ENCODE data around the gene CACNA1C. TPM values are rescaled to one million over a fixed set of nuclear protein-coding genes. Genes with fewer than 3 reads are reported as not detected.

CACNA1C gene
- total RNA-seq, 1 donor from 2014 or later, result 102 TPM

GRCh38 chr12:2283480-2283879 lies 230.7 kb downstream of the CACNA1C start:
- Histone ChIP-seq H3K27me3 (no peaks in the 10 kb centered on the region), H3K9me3 (no peaks in the 10 kb centered on the region), H3K4me3 (peak overlapping the region in 1 of 2 donors; percentile 6), H3K27ac (peak overlapping the region; percentile 35 to 77), H3K36me3 (no peaks in the 10 kb centered on the region), H3K4me1 (peaks cover 9 to 58% of the 10 kb centered on the region in 2 donors)
- DNase-seq (ENCODE audit: low spot score in 2 of 2), result peak in 1 of 2 donors; percentile 57
- intact Hi-C loops (cut with DNase I), result no loop called here
- no peak for TF ChIP-seq CTCF (IDR thresholded peaks at IDR 0.05)

GRCh38 chr12:2283916-2284315 lies 231.1 kb downstream of the CACNA1C start:
- Histone ChIP-seq H3K9me3 (no peaks in the 10 kb centered on the region), H3K4me1 (peaks cover 9 to 61% of the 10 kb centered on the region in 2 donors), H3K4me3 (peak overlapping the region in 1 of 2 donors; percentile 6), H3K27ac (peak overlapping the region; percentile 35 to 77), H3K27me3 (no peaks in the 10 kb centered on the region), H3K36me3 (no peaks in the 10 kb centered on the region)
- no peak for TF ChIP-seq CTCF (IDR thresholded peaks at IDR 0.05)
- intact Hi-C loops (cut with DNase I), result loop anchor here (2.0 kb wide), 1 partner anchor 15 kb away; no protein-coding TSS in a partner anchor
- no peak for DNase-seq (ENCODE audit: low spot score in 2 of 2)

GRCh38 chr12:2284321-2284813 lies 231.6 kb downstream of the CACNA1C start:
- intact Hi-C loops (cut with DNase I), result loop anchor here (2.0 kb wide), 1 partner anchor 16 kb away; no protein-coding TSS in a partner anchor
- Histone ChIP-seq H3K27ac (peak overlapping the region; percentile 35 to 77), H3K4me3 (peak overlapping the region in 1 of 2 donors; percentile 6), H3K36me3 (no peaks in the 10 kb centered on the region), H3K27me3 (no peaks in the 10 kb centered on the region), H3K9me3 (no peaks in the 10 kb centered on the region), H3K4me1 (peaks cover 9 to 65% of the 10 kb centered on the region in 2 donors)
- TF ChIP-seq CTCF (IDR thresholded peaks at IDR 0.05), result no peak
- peak in 1 of 2 donors; percentile 63 for DNase-seq (ENCODE audit: low spot score in 2 of 2)

- Histone ChIP-seq H3K9me3 (no peaks in the 10 kb centered on the region), H3K4me3 (no peak overlapping the region), H3K4me1 (peaks cover 9 to 65% of the 10 kb centered on the region in 2 donors), H3K27ac (peak overlapping the region; percentile 35 to 77), H3K36me3 (no peaks in the 10 kb centered on the region), H3K27me3 (no peaks in the 10 kb centered on the region)
- intact Hi-C loops (cut with DNase I), result loop anchor here (2.0 to 5.0 kb wide), 5 partner anchors 16 to 297 kb away; partner anchors contain the start of gene CACNA1C
- peak; percentile 53 to 67 (median 57) for TF ChIP-seq CTCF (IDR thresholded peaks at IDR 0.05)
- peak in 1 of 2 donors; percentile 88 for DNase-seq (ENCODE audit: low spot score in 2 of 2)
Observed at GRCh38 chr12:2284857-2285256, 232.1 kb downstream of the CACNA1C start.

- peak overlapping the region; percentile 77 to 87 for H3K27ac ChIP-seq
- intact Hi-C loops (cut with DNase I), result loop anchor here (2.0 to 5.0 kb wide), 5 partner anchors 17 to 297 kb away; partner anchors contain the start of gene CACNA1C
- peaks cover 9 to 65% of the 10 kb centered on the region in 2 donors for H3K4me1 ChIP-seq
Observed at GRCh38 chr12:2285462-2285861, 232.7 kb downstream of the CACNA1C start.

More at GRCh38 chr12:2285462-2285861, 232.7 kb downstream of the CACNA1C start:
- Histone ChIP-seq H3K36me3 (no peaks in the 10 kb centered on the region), H3K27me3 (no peaks in the 10 kb centered on the region), H3K4me3 (no peak overlapping the region), H3K9me3 (no peaks in the 10 kb centered on the region)
- TF ChIP-seq CTCF (IDR thresholded peaks at IDR 0.05), result no peak
- DNase-seq (ENCODE audit: low spot score in 2 of 2), result peak in 1 of 2 donors; percentile 31
